ENCODE results near the gene CTNNA2.

Gene CTNNA2

GRCh38 chr2:80579756-80580155, 1066.9 kb downstream of the CTNNA2 start:
- no peak for DNase-seq (ENCODE audit: low read depth)

- DNase-seq (ENCODE audit: low read depth), result no peak
Measured at GRCh38 chr2:80591233-80591632, 1078.4 kb downstream of the CTNNA2 start.

- DNase-seq (ENCODE audit: low read depth), result no peak
Measured at GRCh38 chr2:80592106-80592505, 1079.3 kb downstream of the CTNNA2 start.

GRCh38 chr2:80610108-80610507, 1097.3 kb downstream of the CTNNA2 start:
- DNase-seq (ENCODE audit: low read depth), result no peak

- DNase-seq (ENCODE audit: low read depth), result no peak
Measured at GRCh38 chr2:80621656-80622055, 1108.8 kb downstream of the CTNNA2 start.

GRCh38 chr2:80624062-80624461, 1111.2 kb downstream of the CTNNA2 start:
- no peak for DNase-seq (ENCODE audit: low read depth)

- DNase-seq (ENCODE audit: low read depth), result no peak
Measured at GRCh38 chr2:80634590-80634989, 1121.7 kb downstream of the CTNNA2 start.

- no peak for DNase-seq (ENCODE audit: low read depth)
Measured at GRCh38 chr2:80638783-80639182, 1125.9 kb downstream of the CTNNA2 start.

GRCh38 chr2:80642465-80642864, 1129.6 kb downstream of the CTNNA2 start:
- DNase-seq (ENCODE audit: low read depth), result no peak

- DNase-seq (ENCODE audit: low read depth), result no peak
Measured at GRCh38 chr2:80643598-80643997, 1130.7 kb downstream of the CTNNA2 start.

GRCh38 chr2:80651435-80651834, 1138.6 kb downstream of the CTNNA2 start:
- DNase-seq (ENCODE audit: low read depth), result no peak

GRCh38 chr2:80655265-80655664, 1142.4 kb downstream of the CTNNA2 start:
- no peak for DNase-seq (ENCODE audit: low read depth)

GRCh38 chr2:80670763-80671162, 1157.9 kb downstream of the CTNNA2 start:
- no peak for DNase-seq (ENCODE audit: low read depth)

- no peak for DNase-seq (ENCODE audit: low read depth)
Measured at GRCh38 chr2:80687524-80687923, 1174.7 kb downstream of the CTNNA2 start.

GRCh38 chr2:80689106-80689505, 1176.3 kb downstream of the CTNNA2 start:
- no peak for DNase-seq (ENCODE audit: low read depth)

Data from stimulated activated CD8-positive, alpha-beta memory T cell treated with anti-CD3 and anti-CD28 coated beads, Interleukin-7, amount 100 ng/mL, for 24 hours (primary cell).